Karpas-422 (cell line): Measurements from ENCODE around the gene SSR2. TPM values are rescaled to one million over a fixed set of nuclear protein-coding genes. Genes with fewer than 3 reads are reported as not detected.

ENCODE experiments used
- DNase-seq: peaks from one replicate; pipeline ENCODE4 v3.0.0-alpha.2; 2015
- H2AFZ ChIP-seq: fragments of 200-600 bp; sonication (generic); 2 replicates; pipeline ENCODE4 v1.6.1; 2014; ENCODE audit warnings: antibody characterized with exemption, low read length, mixed read lengths
- H3K27ac ChIP-seq: fragments of 200-600 bp; sonication (generic); 2 replicates; pipeline ENCODE4 v1.5.1; 2014; ENCODE audit warnings: mild to moderate bottlenecking, low read length, moderate library complexity
- H3K27me3 ChIP-seq: fragments of 200-600 bp; sonication (generic); 2 replicates; pipeline ENCODE4 v1.6.1; 2014; ENCODE audit warnings: low read length, mixed read lengths
- H3K36me3 ChIP-seq: fragments of 200-600 bp; sonication (generic); 2 replicates; pipeline ENCODE4 v1.6.1; 2014; ENCODE audit warnings: low read length, mixed read lengths; ENCODE audit not compliant: insufficient read depth
- H3K4me1 ChIP-seq: fragments of 200-600 bp; sonication (generic); 2 replicates; pipeline ENCODE4 v1.6.1; 2014; ENCODE audit warnings: mild to moderate bottlenecking, low read length, mixed read lengths
- H3K4me2 ChIP-seq: fragments of 200-600 bp; sonication (generic); 2 replicates; pipeline ENCODE4 v1.6.1; 2014; ENCODE audit warnings: low read length, low read depth, mild to moderate bottlenecking; ENCODE audit not compliant: poor library complexity, severe bottlenecking
- H3K4me3 ChIP-seq: fragments of 200-600 bp; sonication (generic); 2 replicates; pipeline ENCODE4 v1.5.1; 2014; ENCODE audit warnings: mild to moderate bottlenecking, antibody characterized with exemption, low read length, mixed read lengths
- H3K79me2 ChIP-seq: fragments of 200-600 bp; sonication (generic); 2 replicates; pipeline ENCODE4 v1.6.1; 2014; ENCODE audit warnings: mild to moderate bottlenecking, low read length, mixed read lengths
- H3K9ac ChIP-seq: fragments of 200-600 bp; sonication (generic); 2 replicates; pipeline ENCODE4 v1.6.0; 2014; ENCODE audit warnings: low read length
- H3K9me2 ChIP-seq: fragments of 200-600 bp; sonication (generic), shearing (Covaris generic); replicated peaks from 2 replicates; pipeline ENCODE4 v1.6.0; 2014; ENCODE audit warnings: mild to moderate bottlenecking, low read length, moderate library complexity; ENCODE audit not compliant: insufficient read depth
- H3K9me3 ChIP-seq: fragments of 300-700, 200-600 bp; sonication (generic); 2 replicates; pipeline ENCODE4 v1.6.1; 2014; ENCODE audit warnings: low read length, mixed read lengths
- H4K20me1 ChIP-seq: fragments of 200-600 bp; sonication (generic); 2 replicates; pipeline ENCODE4 v1.6.1; 2014; ENCODE audit warnings: mild to moderate bottlenecking, antibody characterized with exemption, low read length, low read depth; ENCODE audit not compliant: insufficient read depth
- total RNA-seq: library from RNA; depleted of rRNA; stranded (reverse); fragments of >200 nt; shearing (Covaris generic); gene quantifications from 2 replicates; pipeline ENCODE4 v1.2.3, GENCODE V29; 2014; ENCODE audit warnings: low replicate concordance

The SSR2 gene
- total RNA-seq, 1 experiment from 2014 or later, result 205 TPM

DNA sequence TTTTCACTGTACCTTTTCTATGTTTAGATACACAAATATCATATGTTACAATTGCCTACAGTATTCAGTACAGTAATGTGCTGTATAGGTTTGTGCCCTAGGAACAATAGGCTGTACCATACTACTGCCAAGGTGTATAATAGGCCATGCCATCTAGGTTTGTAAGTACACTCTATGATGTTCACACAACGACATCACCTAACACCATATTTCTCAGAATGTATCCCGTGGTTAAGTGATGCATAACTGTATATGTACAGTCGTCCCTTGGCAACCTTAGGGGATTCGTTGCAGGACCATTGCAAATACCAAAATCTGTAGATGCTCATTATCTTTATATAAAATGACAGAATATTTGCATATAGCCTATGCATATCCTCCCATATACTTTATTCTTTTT is 5.8 kb upstream of the SSR2 start:
- Histone ChIP-seq H3K27me3 (no peaks in the 10 kb centered on the region), H3K9me3 (no peaks in the 10 kb centered on the region), H3K4me1 (peaks cover 3% of the 10 kb centered on the region; the same call in 1 of the 2 replicates), H4K20me1 (no peaks in the 10 kb centered on the region), H3K79me2 (no peaks in the 10 kb centered on the region), H3K36me3 (no peaks in the 10 kb centered on the region), H3K4me3 (no peak overlapping the region), H3K4me2 (no peak overlapping the region), H2AFZ (no peak overlapping the region), H3K9me2 (no peaks in the 10 kb centered on the region), H3K27ac (no peak overlapping the region), H3K9ac (no peak overlapping the region)
- DNase-seq, result no peak

- Histone ChIP-seq H3K4me1 (peaks cover 6% of the 10 kb centered on the region), H3K9ac (no peak overlapping the region), H3K36me3 (no peaks in the 10 kb centered on the region), H3K79me2 (no peaks in the 10 kb centered on the region), H3K4me2 (no peak overlapping the region), H3K27ac (no peak overlapping the region), H3K9me2 (no peaks in the 10 kb centered on the region), H3K4me3 (no peak overlapping the region), H3K9me3 (no peaks in the 10 kb centered on the region), H2AFZ (peak overlapping the region; percentile 34; the same call in 1 of the 2 replicates), H3K27me3 (no peaks in the 10 kb centered on the region), H4K20me1 (no peaks in the 10 kb centered on the region)
- DNase-seq, result peak; percentile 86
Measured at GRCh38 chr1:156025876-156026275, 5.1 kb upstream of the SSR2 start.

GRCh38 chr1:156024801-156025200 is 4.0 kb upstream of the SSR2 start:
- Histone ChIP-seq H3K9me3 (no peaks in the 10 kb centered on the region), H3K4me2 (no peak overlapping the region), H3K27ac (no peak overlapping the region), H3K9me2 (no peaks in the 10 kb centered on the region), H3K79me2 (peaks cover 10% of the 10 kb centered on the region), H4K20me1 (peaks cover 5% of the 10 kb centered on the region; the same call in 1 of the 2 replicates), H3K9ac (no peak overlapping the region), H3K27me3 (no peaks in the 10 kb centered on the region), H3K4me1 (peaks cover 11% of the 10 kb centered on the region), H3K36me3 (no peaks in the 10 kb centered on the region), H3K4me3 (no peak overlapping the region), H2AFZ (no peak overlapping the region)
- DNase-seq, result no peak

DNA sequence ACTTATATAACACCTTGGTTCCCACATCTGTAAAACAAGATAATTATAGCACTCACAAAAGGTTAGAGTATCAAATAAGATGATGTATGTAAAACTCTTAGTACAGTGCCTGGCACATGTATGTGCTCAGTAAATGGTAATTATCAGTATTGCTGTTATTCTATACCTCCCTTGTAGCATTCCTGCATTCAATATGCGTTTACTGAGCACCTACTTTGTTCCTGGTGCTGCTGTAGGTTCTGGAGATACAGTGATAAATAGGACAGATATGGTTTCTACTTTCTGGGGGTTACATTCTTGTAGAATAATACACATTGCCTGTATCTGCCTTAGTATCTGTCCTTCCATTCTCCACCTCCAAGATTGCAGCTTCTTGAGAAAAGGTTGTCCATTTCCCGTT is 1.2 kb upstream of the SSR2 start:
- Histone ChIP-seq H3K4me1 (peaks cover 15% of the 10 kb centered on the region), H3K9ac (no peak overlapping the region), H4K20me1 (peaks cover 6% of the 10 kb centered on the region; the same call in 1 of the 2 replicates), H3K27ac (no peak overlapping the region), H3K4me3 (no peak overlapping the region), H3K79me2 (peaks cover 27% of the 10 kb centered on the region), H3K27me3 (no peaks in the 10 kb centered on the region), H2AFZ (no peak overlapping the region), H3K4me2 (no peak overlapping the region), H3K36me3 (peaks cover 10% of the 10 kb centered on the region; the same call in 1 of the 2 replicates), H3K9me3 (no peaks in the 10 kb centered on the region), H3K9me2 (no peaks in the 10 kb centered on the region)
- DNase-seq, result no peak

DNA sequence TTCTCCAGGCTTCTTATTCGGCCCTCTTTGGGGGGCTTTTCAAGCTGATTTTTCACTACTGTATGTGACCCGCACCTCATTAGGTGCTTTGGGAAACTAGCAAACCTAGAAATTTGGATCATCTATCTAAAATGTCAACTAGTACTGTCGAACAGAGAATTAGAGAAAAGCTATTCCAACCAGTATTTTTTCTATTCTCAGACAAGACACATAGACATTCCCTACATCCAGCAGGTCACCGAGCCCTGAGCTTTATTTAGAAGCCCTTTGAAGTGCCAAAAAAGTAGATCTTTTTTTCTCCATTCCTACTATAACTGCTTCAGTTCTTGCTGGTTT is 310 bp upstream of the SSR2 start:
- no peak for DNase-seq
- Histone ChIP-seq H2AFZ (peak overlapping the region; percentile 95), H4K20me1 (peaks cover 6% of the 10 kb centered on the region; the same call in 1 of the 2 replicates), H3K27ac (no peak overlapping the region), H3K27me3 (no peaks in the 10 kb centered on the region), H3K4me3 (peak overlapping the region; percentile 98), H3K9me3 (no peaks in the 10 kb centered on the region), H3K4me2 (peak overlapping the region; percentile 99), H3K4me1 (peaks cover 14% of the 10 kb centered on the region), H3K9me2 (no peaks in the 10 kb centered on the region), H3K36me3 (peaks cover 10% of the 10 kb centered on the region; the same call in 1 of the 2 replicates), H3K79me2 (peaks cover 27% of the 10 kb centered on the region), H3K9ac (peak overlapping the region; percentile 91)

DNA sequence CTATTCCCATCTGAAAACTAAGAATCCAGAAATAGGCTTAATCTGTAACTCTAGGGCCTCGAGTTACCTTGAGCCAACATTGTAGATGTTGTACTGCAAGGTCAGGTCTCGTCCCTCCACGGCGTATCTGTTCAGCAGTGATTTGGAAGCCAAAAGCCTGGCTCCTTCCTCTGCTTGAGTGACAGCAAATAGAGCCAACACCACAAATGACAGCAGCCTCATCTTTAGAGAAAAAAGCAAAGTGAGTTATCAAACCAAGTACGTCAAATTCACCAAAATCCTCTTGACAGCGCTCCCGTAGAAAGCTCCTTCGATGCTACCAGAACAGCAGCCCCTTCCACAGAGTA is 832 bp downstream of the SSR2 start:
- H3K9ac ChIP-seq, result peak overlapping the region; percentile 91
- no peak overlapping the region for H3K27ac ChIP-seq
- no peaks in the 10 kb centered on the region for H3K9me2 ChIP-seq
- peaks cover 27% of the 10 kb centered on the region for H3K79me2 ChIP-seq
- H4K20me1 ChIP-seq, result peaks cover 6% of the 10 kb centered on the region; the same call in 1 of the 2 replicates
- DNase-seq, result no peak
- H3K4me2 ChIP-seq, result peak overlapping the region; percentile 99
- no peaks in the 10 kb centered on the region for H3K27me3 ChIP-seq
- peaks cover 10% of the 10 kb centered on the region; the same call in 1 of the 2 replicates for H3K36me3 ChIP-seq
- peaks cover 12% of the 10 kb centered on the region for H3K4me1 ChIP-seq
- H2AFZ ChIP-seq, result no peak overlapping the region
- no peaks in the 10 kb centered on the region for H3K9me3 ChIP-seq
- peak overlapping the region; percentile 98 for H3K4me3 ChIP-seq

DNA sequence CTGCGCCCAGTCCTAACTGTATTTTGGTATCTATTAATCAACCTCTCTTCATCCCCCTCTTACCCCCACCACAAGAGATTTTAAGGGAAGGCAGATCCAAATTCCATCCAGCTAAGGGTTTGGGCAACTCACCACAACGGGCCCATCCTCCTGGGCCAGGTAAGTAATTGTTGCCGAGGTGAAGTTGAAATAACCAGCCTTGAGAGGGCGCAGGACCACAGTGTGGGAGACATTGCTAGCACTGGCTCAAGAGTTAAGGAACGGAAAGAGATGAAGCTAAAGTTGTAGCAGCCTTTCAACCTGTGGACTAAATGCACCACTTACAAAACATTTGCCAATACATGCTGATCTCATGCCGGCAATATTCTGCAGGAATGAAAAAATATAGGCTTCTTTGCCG is 5.9 kb downstream of the SSR2 start:
- H3K36me3 ChIP-seq, result peaks cover 39% of the 10 kb centered on the region; the same call in 1 of the 2 replicates
- H3K4me3 ChIP-seq, result no peak overlapping the region
- no peaks in the 10 kb centered on the region for H3K9me2 ChIP-seq
- no peak overlapping the region for H3K27ac ChIP-seq
- no peak overlapping the region for H2AFZ ChIP-seq
- H3K4me2 ChIP-seq, result no peak overlapping the region
- peaks cover 17% of the 10 kb centered on the region for H3K79me2 ChIP-seq
- DNase-seq, result no peak
- H3K4me1 ChIP-seq, result peaks cover 4% of the 10 kb centered on the region
- no peaks in the 10 kb centered on the region for H3K27me3 ChIP-seq
- H3K9me3 ChIP-seq, result no peaks in the 10 kb centered on the region
- H4K20me1 ChIP-seq, result peaks cover 1% of the 10 kb centered on the region; the same call in 1 of the 2 replicates
- no peak overlapping the region for H3K9ac ChIP-seq

DNA sequence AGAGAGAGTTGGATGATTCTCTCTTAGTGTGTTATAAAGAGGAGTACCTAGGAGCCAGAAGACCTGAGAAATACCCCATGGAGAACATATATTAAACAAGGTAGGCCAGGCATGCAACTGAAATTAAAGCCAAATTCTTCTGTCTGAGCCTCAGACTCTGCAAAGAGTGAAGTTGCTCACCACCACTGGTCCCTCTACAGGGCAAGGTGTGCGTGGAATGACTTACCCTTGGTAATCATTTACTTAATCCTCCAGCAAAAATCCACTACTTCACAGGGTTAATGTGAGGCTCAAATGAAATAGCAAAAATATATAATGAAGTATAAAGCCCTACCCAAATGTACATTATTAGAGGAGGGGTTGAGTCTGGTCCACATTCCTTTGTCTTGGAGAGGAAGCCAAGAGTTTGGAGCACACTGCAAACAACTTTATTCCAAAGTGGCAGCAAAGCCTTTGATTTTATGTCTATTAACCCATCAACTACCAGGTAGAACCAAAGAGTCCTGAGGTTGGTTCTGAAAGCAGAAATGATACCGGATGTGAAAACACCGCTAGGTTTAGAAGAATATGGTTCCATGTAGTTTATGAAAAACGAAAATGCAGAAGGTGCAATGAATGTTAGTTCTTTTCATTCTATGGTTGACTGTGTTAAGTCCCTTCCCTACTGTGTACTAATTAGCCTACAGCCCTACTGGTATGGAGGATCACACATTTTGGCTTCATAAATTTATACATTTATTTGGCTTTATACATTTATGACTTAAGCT is 8.5 kb downstream of the SSR2 start:
- Histone ChIP-seq H4K20me1 (no peaks in the 10 kb centered on the region), H3K36me3 (peaks cover 29% of the 10 kb centered on the region; the same call in 1 of the 2 replicates), H3K4me2 (no peak overlapping the region), H3K4me3 (no peak overlapping the region), H3K79me2 (no peaks in the 10 kb centered on the region), H3K9me3 (no peaks in the 10 kb centered on the region), H3K27me3 (no peaks in the 10 kb centered on the region), H2AFZ (no peak overlapping the region), H3K9me2 (no peaks in the 10 kb centered on the region), H3K9ac (no peak overlapping the region), H3K4me1 (no peaks in the 10 kb centered on the region), H3K27ac (no peak overlapping the region)
- no peak for DNase-seq
